ENCODE data around the gene EXOC3L2. TPM values are rescaled to one million over a fixed set of nuclear protein-coding genes. Genes with fewer than 3 reads are reported as not detected.

Gene EXOC3L2
- total RNA-seq, 2 experiments from 2014 or later = not detected

DNA sequence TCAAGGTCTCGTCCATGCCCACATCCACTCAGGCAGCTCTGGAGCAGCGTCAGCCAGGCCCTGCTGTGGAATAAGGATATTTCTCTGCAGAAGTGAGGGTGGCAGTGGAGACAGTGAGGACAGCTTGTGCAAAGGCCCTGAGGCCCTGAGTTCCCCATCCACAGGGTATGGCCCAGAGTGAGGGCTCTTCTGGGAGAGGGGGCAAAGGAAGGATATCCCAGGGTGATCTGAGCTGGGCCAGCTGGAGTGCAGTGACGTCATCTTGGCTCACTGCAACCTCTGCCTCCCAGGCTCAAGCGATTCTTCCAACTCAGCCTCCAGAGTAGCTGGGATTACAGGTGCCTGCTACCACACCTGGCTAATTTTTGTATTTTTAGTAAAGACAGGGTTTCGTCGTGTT lies 17.4 kb upstream of the EXOC3L2 start:
- Histone ChIP-seq H3K27me3 (ENCODE audit: control insufficient read depth in 1 of 2, insufficient read depth in 2 of 2, low read length in 2 of 2) (no peaks in the 10 kb centered on the region), H3K27ac (ENCODE audit: low read depth in 1 of 2, low read length in 2 of 2) (no peak overlapping the region), H3K4me3 (ENCODE audit: low read length) (no peak overlapping the region), H3K9me3 (ENCODE audit: control insufficient read depth in 1 of 2, insufficient read depth in 1 of 2, low read length in 2 of 2) (no peaks in the 10 kb centered on the region), H3K36me3 (ENCODE audit: insufficient read depth, low read length) (peaks cover 8% of the 10 kb centered on the region), H3K4me1 (ENCODE audit: insufficient read depth, low read length) (no peaks in the 10 kb centered on the region)
- Mint-ChIP-seq H3K4me3 (no peak overlapping the region), H3K27ac (no peak overlapping the region), H3K9me3 (no peaks in the 10 kb centered on the region), H3K4me1 (ENCODE audit: low read depth) (no peaks in the 10 kb centered on the region), H3K36me3 (ENCODE audit: low read depth) (peaks cover 19% of the 10 kb centered on the region), H3K27me3 (no peaks in the 10 kb centered on the region)
- ChIA-PET CTCF (no interaction called here), POLR2A (no interaction called here)
- no peak for DNase-seq
- intact Hi-C loops (cut with DNase I, micrococcal nuclease) = no loop called here
- TF ChIP-seq, protein P1, sequence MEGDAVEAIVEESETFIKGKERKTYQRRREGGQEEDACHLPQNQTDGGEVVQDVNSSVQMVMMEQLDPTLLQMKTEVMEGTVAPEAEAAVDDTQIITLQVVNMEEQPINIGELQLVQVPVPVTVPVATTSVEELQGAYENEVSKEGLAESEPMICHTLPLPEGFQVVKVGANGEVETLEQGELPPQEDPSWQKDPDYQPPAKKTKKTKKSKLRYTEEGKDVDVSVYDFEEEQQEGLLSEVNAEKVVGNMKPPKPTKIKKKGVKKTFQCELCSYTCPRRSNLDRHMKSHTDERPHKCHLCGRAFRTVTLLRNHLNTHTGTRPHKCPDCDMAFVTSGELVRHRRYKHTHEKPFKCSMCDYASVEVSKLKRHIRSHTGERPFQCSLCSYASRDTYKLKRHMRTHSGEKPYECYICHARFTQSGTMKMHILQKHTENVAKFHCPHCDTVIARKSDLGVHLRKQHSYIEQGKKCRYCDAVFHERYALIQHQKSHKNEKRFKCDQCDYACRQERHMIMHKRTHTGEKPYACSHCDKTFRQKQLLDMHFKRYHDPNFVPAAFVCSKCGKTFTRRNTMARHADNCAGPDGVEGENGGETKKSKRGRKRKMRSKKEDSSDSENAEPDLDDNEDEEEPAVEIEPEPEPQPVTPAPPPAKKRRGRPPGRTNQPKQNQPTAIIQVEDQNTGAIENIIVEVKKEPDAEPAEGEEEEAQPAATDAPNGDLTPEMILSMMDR (IDR thresholded peaks at IDR 0.05) = no peak
- ATAC-seq (ENCODE audit: poor library complexity) = no peak

GRCh38 chr19:45258862-45259261 lies 13.7 kb upstream of the EXOC3L2 start:
- no peak for DNase-seq
- no peak overlapping the region for H3K4me3 ChIP-seq (ENCODE audit: low read length)
- Mint-ChIP-seq H3K27me3 (no peaks in the 10 kb centered on the region), H3K27ac (no peak overlapping the region), H3K36me3 (ENCODE audit: low read depth) (peaks cover 4% of the 10 kb centered on the region), H3K9me3 (no peaks in the 10 kb centered on the region), H3K4me1 (ENCODE audit: low read depth) (peaks cover 12% of the 10 kb centered on the region), H3K4me3 (no peak overlapping the region)
- H3K4me1 ChIP-seq (ENCODE audit: insufficient read depth, low read length) = peaks cover 12% of the 10 kb centered on the region
- no peaks in the 10 kb centered on the region for H3K9me3 ChIP-seq (ENCODE audit: control insufficient read depth in 1 of 2, insufficient read depth in 1 of 2, low read length in 2 of 2)
- ATAC-seq (ENCODE audit: poor library complexity) = no peak
- no peaks in the 10 kb centered on the region for H3K27me3 ChIP-seq (ENCODE audit: control insufficient read depth in 1 of 2, insufficient read depth in 2 of 2, low read length in 2 of 2)
- intact Hi-C loops (cut with DNase I, micrococcal nuclease) = loop anchor here in 1 of 2 experiments (10.0 kb wide), 1 partner anchor 146 kb away; the partner anchor contains the start of genes POLR1G and PPP1R13L
- H3K27ac ChIP-seq (ENCODE audit: low read depth in 1 of 2, low read length in 2 of 2) = no peak overlapping the region
- TF ChIP-seq, protein P1 (IDR thresholded peaks at IDR 0.05) = no peak
- ChIA-PET CTCF (no interaction called here), POLR2A (no interaction called here)
- peaks cover 5% of the 10 kb centered on the region for H3K36me3 ChIP-seq (ENCODE audit: insufficient read depth, low read length)

- TF ChIP-seq, protein P1 (IDR thresholded peaks at IDR 0.05) = no peak
- Mint-ChIP-seq H3K4me1 (ENCODE audit: low read depth) (peaks cover 31% of the 10 kb centered on the region), H3K9me3 (no peaks in the 10 kb centered on the region), H3K4me3 (no peak overlapping the region), H3K27ac (no peak overlapping the region), H3K27me3 (no peaks in the 10 kb centered on the region), H3K36me3 (ENCODE audit: low read depth) (peaks cover 4% of the 10 kb centered on the region)
- intact Hi-C loops (cut with DNase I, micrococcal nuclease) = loop anchor here in 1 of 2 experiments (10.0 kb wide), 1 partner anchor 148 kb away; the partner anchor contains the start of genes POLR1G and PPP1R13L
- no peak overlapping the region for H3K27ac ChIP-seq (ENCODE audit: low read depth in 1 of 2, low read length in 2 of 2)
- peaks cover 32% of the 10 kb centered on the region for H3K4me1 ChIP-seq (ENCODE audit: insufficient read depth, low read length)
- no peak for DNase-seq
- H3K27me3 ChIP-seq (ENCODE audit: control insufficient read depth in 1 of 2, insufficient read depth in 2 of 2, low read length in 2 of 2) = no peaks in the 10 kb centered on the region
- CTCF ChIA-PET = no interaction called here
- no peak overlapping the region for H3K4me3 ChIP-seq (ENCODE audit: low read length)
- H3K36me3 ChIP-seq (ENCODE audit: insufficient read depth, low read length) = peaks cover 5% of the 10 kb centered on the region
- no peak for ATAC-seq (ENCODE audit: poor library complexity)
- POLR2A ChIA-PET = no interaction called here
- H3K9me3 ChIP-seq (ENCODE audit: control insufficient read depth in 1 of 2, insufficient read depth in 1 of 2, low read length in 2 of 2) = no peaks in the 10 kb centered on the region
Measured at GRCh38 chr19:45256836-45257235, 11.6 kb upstream of the EXOC3L2 start.

All from CD4-positive, alpha-beta T cell (primary cell).